Activated CD4-positive, CD25-positive, alpha-beta regulatory T cell treated with anti-CD3 and anti-CD28 coated beads, Interleukin-2, amount 50 U/mL, for 16 hours (primary cell): ENCODE results near the gene IQSEC3.
"Not testable (repeated sequence)": the region's sequence is repeated elsewhere in the genome, so short reads cannot be mapped to it uniquely, and the experiment has no call there.

Source experiments
- DNase-seq: peaks from one replicate; pipeline ENCODE4 v3.0.0-alpha.2; 2020; ENCODE audit warnings: low read depth, low spot score

Gene IQSEC3

DNA sequence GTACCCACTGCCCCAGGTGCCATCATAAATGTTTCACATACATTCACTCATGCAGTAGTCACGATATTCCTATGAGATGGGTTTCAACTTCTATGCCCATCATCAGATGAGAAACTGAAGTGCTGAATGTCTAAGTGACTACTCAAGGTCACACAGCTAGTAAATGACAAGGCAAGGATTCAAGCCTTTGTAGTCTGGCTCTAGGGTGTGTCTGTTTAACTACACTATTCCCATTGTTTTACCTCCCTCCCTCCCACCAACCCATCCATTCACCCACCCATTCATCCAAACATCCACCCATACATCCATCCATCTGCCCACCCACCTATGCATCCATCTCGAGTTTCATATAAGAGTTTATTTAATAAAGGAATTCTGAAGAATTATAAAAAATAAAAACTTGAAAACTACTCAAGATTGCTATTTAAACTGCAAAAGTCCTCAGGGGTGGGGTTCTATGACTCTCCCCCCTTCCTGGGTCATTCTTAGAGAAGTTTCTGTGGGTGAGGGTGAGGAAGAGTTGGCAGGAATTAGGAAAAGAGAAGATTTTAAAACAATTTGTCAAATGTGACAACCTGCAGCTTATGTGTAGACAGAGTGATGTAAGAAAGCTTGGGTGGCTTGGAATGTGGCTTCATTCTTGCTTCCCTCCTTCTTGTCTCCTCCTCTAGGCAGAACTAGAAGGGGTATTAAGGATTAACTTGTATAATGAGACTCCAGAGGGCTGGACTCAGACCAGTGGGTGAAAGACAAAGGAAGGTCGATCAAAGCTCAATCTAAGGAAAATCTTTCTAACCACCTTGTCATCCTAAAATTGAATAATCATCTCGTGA, 13.4 kb upstream of the IQSEC3 start:
- not testable (repeated sequence) for DNase-seq

GRCh38 chr12:53735-54730, 12.5 kb upstream of the IQSEC3 start:
- DNase-seq = no peak

DNA sequence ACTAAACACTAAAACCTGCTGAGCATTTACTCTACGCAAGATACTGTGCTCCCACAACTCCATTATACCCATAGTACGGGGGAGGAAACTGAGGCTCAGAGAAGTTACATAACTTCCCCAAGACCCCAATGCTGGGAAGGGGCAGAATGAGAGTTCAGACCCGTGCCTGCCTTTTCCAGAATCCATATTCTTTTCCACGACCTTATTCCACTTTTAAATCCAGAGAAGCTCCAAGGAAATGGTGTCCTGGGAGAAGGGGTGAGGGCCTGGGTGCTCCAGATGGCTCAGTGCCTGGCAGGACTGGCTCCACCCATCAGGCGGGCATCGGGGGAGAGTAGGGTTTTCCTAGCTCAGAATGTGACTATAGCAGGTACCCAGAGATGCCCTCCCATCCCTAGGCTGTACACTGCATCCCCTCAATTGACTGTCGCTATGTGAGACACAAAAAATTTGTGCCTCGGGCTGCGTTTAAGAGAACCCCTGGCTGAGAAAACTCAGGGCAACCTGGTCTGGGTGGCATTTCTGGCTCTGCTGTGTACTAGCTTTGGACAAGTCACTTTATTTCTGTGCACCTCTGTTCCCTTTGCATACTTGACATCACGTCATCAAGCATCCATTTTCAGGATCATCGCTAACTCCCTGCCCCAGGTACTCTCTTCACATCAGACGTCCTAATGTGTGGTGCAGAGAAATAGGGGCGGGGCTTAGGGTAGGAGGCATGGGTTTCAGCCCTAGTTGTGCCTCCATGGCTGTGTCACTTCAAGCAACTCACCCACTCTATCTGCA, 11.6 kb upstream of the IQSEC3 start:
- DNase-seq = no peak

GRCh38 chr12:56683-57346, 9.8 kb upstream of the IQSEC3 start:
- DNase-seq = no peak

DNA sequence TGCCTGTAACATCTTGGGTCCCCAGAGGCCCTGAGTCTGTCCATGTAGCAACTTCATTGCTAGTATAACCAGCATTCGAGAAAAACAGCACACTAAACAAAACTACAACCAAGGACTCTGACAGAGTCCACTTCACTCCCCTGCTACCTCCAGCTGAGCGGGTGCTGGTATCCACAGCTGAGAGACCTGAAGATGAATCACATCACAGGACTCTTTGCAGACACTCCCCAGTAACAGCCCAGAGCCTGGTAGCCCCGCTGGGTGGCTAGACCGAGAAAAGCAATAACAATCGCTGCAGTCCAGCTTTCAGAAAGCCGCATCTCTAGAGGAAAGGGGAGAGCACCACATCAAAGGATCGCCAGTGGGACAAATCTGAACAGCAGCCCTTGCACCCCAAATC, 9.0 kb upstream of the IQSEC3 start:
- DNase-seq = no peak

GRCh38 chr12:58832-59231, 7.7 kb upstream of the IQSEC3 start:
- no peak for DNase-seq

- DNase-seq = not testable (repeated sequence)
Measured at GRCh38 chr12:61845-62244, 4.7 kb upstream of the IQSEC3 start.

DNA sequence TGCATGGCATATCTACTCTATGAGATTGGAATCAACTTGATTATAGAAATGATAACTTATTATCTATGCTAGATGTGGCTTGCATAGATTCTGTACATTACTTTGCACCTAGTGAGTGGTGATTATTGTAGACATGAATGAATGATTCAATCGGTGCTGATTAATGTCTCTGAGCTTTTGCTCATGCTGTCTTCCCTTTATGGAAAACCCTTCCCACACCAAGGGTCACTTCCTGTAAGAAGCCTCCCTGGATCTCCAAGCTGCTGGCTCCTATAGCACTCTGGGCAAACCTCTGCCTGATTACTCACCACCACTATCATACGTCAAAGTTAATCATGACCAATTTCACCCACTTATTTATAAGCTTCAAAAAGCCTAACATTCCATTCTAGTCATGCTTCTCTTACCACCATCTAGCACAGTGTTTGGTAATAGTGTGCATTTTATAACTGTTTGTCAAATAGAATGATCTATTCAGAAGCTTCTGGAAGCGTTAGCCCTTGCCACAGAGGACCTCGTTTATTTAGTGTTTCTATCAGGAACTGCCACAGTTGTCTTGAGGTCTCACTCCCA, 990 bp upstream of the IQSEC3 start:
- not testable (repeated sequence) for DNase-seq

DNA sequence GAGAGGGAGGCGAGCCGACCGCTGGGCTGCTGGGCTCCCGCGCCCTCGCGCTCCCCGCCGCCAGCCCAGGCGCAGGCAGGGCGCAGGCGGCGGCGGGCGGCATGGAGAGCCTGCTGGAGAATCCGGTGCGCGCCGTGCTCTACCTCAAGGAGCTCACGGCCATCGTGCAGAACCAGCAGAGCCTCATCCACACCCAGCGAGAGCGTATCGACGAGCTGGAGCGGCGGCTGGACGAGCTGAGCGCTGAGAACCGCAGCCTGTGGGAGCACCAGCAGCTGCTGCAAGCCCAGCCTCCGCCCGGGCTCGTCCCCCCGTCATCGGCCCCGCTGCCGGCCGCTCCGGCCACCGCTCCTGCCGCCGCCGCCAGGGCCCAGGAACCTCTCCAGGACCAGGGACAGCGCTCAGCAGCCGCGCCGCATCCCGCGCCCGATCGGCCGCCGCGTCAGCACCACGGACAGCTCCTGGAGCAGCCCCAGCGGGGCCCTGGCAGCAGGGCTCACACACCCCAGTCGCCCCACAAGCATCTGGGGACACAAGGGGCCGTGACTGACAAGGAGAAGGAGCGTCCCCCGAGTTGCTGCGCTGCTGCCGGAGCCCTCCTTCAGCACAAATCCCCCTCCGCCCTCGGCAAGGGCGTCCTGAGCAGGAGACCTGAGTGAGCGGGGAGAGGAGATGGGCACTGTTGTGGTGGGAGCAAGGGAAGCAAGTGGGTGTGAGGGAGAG, 376 bp downstream of the IQSEC3 start:
- DNase-seq = not testable (repeated sequence)

DNA sequence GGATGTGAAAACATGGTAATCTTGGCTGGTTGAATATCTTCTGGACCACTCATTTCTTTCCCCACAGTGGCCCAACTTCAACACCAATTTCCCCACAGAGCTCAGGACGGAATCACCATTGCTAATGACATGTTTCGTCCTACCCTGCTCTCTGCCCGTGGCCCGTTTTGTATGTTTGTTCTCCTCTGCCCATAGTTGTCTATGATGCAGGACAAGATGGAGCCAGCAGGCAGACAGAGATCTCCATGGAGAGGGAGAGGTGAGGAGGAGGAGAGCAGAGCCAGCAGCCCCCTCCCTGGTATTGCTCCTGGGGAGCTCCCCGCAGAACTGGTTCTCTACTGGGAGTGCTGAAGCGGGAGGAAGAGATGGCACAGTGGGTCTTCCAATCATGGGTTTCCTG, 3.1 kb downstream of the IQSEC3 start:
- DNase-seq = not testable (repeated sequence)

DNA sequence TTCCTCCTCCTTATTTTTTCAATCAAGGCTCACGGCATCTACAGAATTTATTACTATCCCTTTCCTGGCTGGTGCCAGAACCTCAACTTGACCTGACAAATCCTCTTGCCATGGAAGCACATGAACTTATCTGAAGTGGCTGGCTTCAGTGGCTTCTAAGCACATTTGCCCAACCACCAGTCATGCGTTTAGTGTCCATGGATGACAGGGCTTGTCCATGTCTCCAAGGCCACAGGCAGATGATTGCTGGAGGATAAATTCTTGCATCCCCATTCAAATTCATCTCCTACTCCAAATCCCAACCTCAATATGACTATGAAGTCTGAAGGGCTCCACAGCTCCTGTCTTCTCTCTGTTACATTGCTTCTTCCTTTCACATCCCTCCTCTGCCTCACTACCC, 4.0 kb downstream of the IQSEC3 start:
- not testable (repeated sequence) for DNase-seq

- not testable (repeated sequence) for DNase-seq
Measured at GRCh38 chr12:72018-72417, 5.5 kb downstream of the IQSEC3 start.

GRCh38 chr12:74420-75190, 8.0 kb downstream of the IQSEC3 start:
- DNase-seq = not testable (repeated sequence)

DNA sequence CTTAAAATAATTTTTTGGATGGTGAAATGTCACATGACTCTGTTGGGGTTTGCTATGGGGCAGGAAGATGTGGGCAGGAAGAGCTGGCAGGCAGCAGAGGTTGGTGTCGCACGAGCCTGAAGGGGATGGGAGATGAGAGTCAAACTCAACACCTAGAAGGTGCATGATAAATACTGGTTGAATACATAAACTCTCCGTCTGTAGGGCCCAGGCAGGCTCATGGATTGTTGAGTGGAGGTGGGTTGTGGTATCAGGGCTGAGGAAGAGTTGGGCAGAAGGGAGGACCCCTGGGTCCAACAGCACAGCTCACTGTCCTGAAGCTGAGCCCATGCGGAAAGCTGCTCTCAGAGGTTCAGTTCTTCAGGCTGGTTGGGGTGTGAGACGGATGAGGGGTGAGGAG, 9.0 kb downstream of the IQSEC3 start:
- DNase-seq = not testable (repeated sequence)

DNA sequence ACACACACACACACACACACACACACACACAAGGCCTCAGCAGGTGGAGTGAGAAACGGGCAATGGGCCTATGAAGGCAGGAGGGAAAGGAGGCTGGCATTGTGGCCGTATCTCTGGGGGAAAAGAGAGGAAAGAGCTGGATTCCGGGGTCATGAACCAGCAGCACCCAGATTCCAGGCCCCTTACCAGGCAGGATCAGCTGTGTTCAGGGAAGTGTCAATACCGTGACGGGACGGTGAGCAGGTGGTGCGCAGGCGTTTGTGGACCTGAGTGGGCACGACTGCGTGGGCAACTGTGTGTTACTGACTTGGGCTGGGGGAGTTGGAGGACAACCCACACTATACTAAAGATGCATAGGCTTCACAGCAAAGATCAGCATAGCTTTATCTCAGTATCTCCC, 9.5 kb downstream of the IQSEC3 start:
- DNase-seq = not testable (repeated sequence)

DNA sequence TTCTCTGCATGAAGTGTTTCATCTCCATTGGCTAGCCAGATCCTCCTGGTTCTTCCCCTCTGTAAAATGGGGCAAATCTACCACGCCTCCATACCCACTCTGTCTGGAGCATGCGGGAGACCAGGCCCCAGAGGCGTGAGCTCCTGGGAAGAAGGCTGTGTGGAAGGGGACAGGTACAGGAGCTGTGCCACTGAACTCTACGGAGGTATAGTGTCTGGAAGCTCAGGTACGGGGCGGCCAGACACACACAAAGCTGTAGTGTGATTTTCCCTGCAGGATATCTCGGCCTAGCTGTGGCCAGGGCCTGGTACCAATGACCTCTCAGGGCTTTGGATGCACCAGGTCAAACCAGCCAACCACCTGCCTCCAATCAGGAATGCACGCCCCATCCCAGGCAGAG, 10.0 kb downstream of the IQSEC3 start:
- DNase-seq = not testable (repeated sequence)

DNA sequence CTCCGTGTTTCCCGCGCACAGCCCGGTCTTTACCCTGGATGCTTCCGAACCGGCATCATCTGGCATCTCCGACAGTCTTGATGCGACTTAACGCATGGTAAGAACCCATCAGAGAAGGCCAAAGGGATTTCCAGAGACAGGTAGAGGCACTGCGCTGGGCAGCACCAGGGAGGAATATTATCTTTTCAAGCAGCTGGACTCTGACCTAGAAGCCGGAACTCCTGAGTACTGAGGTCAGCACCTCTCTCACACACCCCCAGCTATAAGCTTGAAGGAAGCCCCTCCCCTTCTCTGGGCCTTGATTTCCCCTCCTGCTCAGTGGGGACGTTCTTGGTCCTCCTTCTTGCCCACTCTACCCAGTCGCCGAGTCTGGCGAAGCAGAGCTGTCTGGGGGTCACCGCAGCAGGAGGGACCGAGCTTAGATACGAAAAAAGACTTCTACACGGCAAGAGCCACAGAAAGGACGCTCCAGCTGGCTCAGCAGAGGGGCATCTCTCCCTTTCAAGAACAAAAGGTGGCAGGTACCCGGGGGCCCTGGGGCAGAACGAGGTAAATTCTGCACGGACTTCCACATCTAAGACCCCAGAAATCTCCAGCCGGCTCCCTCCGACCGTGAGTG, 10.6 kb downstream of the IQSEC3 start:
- DNase-seq = not testable (repeated sequence)

DNA sequence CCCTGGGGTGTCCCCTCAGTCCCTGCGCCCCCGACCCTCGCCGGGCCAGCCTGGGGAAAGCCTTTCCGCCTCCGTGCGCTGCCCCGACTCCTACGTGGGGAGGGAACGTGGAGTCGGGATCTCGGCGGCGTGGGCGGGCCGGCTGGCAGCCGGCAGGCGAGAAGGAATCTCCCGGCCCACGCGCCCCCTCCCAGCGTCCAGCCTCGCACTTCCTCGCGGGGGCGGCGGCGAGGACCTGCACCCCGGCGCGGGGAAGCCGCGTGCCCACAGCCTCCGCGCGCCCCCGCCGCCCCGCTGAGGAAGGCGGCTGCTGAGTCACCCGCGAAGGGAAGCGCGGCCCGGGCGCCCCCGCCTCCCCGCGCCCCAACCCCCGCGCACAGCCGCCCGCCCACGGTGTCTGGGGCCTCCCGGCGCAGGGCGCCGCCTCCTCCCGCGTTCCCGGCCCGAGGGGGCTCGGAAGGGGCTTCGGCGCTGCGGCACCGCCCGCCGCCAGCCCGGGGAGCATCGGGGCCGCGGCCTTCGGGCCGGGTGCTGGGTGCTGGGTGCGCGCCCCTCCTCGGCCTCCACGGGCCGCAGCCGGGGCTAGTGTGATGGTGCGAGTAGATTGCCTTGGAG, 11.3 kb downstream of the IQSEC3 start:
- DNase-seq = not testable (repeated sequence)
